Peyer's patch (tissue), 4 donors: ENCODE data around the gene CDHR1.

Experiments used
- POLR2A ChIP-seq, 2 donors: fragments of 450-650 bp; IDR thresholded peaks; one replicate each; pipeline ENCODE4 v1.5.1; 2017; ENCODE audit warnings: antibody characterized with exemption in 2 of 2, mild to moderate bottlenecking in 2 of 2, moderate library complexity in 2 of 2
- TF ChIP-seq, protein P1 (sequence below), 6 experiments: fragments of 450-650 bp in 4 of 6; fragments of 200-600 bp in 2 of 6; sonication (generic) in 1 of 6; IDR thresholded peaks; one replicate each; pipeline ENCODE4 v1.5.1; 2017 to 2019; ENCODE audit warnings: antibody characterized with exemption in 6 of 6, mild to moderate bottlenecking in 3 of 6, moderate library complexity in 1 of 6

DNA sequence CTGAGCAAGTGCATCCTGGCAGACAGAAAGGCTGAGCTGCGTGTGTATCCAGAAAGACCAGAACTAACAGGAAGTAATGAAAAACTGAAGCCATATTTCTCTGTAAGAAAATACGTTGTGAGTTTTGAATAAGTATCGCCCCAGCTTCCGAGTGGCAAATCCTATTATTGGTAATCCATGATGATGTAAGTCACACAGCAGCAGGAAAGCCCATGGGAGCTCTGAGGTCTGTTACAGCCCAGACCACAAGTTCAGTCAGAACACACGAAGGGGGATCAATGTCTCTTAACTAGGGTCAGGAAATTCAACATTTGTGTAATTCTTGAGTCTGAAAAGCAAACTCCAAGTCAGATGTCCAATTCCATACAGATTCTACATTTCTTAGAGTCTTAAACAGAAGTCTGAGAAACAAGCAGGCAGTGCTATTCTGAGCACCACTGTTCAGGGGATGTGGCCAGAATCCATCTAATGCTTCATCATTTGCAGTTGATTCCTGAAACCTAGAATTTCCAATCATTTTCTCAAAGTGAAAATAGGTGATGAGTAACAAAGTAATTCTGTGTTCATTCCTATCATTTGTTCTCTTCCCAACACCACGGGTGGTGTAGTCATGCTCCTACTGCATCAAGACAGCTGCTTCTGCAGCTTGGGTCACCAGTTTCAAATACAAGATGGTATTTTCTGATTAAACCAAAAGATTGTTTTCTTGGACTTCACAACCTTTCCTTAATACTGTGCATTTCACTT is 31.3 kb downstream of the CDHR1 start, which contains the start of gene LRIT2:
- TF ChIP-seq POLR2A (IDR thresholded peaks at IDR 0.05), result no peak
- TF ChIP-seq, protein P1, sequence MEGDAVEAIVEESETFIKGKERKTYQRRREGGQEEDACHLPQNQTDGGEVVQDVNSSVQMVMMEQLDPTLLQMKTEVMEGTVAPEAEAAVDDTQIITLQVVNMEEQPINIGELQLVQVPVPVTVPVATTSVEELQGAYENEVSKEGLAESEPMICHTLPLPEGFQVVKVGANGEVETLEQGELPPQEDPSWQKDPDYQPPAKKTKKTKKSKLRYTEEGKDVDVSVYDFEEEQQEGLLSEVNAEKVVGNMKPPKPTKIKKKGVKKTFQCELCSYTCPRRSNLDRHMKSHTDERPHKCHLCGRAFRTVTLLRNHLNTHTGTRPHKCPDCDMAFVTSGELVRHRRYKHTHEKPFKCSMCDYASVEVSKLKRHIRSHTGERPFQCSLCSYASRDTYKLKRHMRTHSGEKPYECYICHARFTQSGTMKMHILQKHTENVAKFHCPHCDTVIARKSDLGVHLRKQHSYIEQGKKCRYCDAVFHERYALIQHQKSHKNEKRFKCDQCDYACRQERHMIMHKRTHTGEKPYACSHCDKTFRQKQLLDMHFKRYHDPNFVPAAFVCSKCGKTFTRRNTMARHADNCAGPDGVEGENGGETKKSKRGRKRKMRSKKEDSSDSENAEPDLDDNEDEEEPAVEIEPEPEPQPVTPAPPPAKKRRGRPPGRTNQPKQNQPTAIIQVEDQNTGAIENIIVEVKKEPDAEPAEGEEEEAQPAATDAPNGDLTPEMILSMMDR (IDR thresholded peaks at IDR 0.05), result no peak
